HL-60/S4 (cell line): Measurements from ENCODE around the gene SPECC1L.

Experiments
- in situ Hi-C: fragments of 300-500 bp; cut with MboI; formaldehyde crosslinking; loops from 2 replicates; pipeline ENCODE4 v1.14.3; 2022; ENCODE audit warnings: low sequenced_read_pairs

SPECC1L gene

DNA sequence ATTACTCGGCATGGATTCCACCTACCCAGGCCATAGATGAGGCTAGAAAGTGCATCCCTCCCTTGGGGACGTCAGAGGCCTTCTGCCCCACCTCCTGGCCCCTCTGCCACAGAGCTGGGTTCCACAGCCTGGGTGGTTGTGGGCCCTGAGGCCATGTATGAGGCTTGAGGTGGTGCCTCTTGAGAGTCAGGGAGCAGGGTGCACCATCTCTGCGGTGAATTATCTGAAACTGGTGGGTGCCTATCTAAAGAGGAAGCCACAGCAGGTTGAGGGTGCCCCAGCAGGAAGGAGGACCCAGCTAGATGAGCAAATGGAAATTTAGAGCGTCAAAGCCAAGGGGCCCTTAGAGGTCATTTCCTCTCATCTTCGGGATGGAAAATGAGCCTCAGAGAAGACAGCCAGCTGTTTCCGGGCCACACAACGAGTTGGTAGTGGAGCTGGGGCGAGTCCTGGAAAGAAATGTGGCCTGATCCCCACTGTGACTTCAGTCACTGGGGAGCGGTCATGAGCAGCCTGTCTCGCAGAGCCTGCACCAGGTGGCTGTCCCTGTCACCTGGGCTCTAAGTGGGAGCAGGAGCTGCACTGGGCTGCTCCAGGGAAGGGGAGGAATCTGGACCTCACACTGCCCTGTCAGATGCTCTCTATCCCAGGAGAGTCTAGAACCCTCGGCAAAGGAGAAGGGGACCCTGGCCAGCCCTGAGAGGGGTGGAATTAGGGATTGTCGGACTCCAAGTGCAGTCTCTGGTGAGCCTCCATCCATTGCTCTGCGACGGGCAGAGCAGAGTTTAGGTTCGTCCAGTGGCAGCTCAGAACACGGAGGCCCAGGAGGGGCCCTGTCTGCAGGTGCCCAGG, 164.1 kb downstream of the SPECC1L start:
- in situ Hi-C loops = loop anchor here (10.0 kb wide), 1 partner anchor 70 kb away; no protein-coding TSS in a partner anchor

DNA sequence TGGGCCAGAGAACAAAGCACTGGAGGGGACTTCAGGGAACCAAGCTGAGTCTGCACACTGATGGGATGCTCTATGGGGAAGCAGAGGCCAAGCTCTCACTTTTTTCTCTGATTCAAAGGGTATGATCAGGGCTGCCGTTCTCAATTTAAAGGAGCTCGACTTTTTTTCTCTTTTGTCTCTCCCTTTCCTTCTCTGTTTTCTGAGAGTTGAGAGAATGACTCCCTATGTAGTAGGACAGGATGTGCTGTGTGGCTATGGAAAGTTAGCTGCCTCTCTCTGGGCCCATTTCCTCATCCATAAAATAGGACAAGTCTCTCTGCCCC, 164.7 kb downstream of the SPECC1L start:
- in situ Hi-C loops = loop anchor here (10.0 kb wide), 1 partner anchor 70 kb away; no protein-coding TSS in a partner anchor

DNA sequence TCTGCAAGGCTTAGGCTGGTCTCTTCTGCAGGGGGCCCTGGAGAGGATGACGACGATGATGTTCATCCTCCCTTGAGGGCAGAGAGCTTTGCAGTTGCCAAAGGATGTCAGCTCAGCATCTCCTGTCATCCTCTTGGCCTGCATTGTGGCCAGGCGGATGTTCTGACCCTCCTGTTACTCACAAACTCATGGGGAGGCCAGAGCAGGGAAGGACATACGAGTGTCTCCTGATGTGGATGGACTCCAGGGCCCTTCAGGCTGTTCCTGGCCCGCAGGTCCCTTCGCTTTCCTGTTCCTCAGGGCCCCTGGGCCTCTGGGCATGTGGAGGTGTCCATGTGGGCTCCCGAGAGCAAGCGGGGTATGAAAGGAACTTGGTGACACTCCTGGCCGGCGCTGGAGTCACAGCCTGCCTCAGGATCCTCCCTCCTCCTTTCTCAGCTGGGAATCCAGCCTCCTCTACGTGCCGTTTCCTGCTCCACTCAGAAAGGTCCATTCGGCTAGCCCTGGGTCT, 165.3 kb downstream of the SPECC1L start:
- in situ Hi-C loops = loop anchor here (10.0 kb wide), 1 partner anchor 69 kb away; no protein-coding TSS in a partner anchor

DNA sequence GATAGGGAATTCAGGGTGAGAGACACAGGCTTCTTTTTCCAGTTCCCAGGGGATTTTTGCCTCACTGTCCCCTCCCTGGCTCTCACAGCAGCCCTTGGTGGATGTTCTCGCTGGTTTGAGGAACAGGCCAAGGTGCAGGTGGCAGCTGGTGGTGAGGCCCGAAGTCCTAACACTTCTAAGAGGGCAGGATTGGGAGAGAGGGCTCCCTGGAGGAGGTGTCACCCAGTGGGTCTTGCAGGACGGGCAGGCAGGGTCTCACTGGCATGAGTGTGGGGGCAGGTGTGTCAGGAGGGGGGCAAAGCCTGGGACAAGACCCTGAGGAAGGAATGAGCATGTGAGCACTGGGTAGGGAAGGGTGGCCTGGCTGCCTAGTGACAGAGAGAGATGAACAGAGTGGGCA, 165.9 kb downstream of the SPECC1L start:
- in situ Hi-C loops = loop anchor here (10.0 kb wide), 1 partner anchor 68 kb away; no protein-coding TSS in a partner anchor

DNA sequence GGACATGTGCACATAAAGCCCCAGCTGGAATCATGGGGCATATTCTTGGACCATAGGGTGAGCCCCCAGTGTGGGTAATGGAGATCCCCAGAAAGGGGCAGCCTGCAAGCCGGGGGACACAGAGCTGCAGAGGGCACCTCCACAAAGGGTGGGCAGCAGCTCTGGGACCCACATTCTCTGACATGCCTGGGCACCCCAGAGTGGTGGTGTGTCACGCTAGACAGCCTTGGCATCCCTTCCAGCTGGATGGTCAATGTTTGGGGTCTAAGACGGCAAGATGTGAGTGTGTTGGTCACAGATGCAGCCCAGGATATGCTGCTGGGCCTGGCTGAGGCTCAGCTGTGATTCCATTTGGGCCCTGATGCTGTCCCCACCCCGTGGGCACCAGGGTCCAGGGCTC, 166.5 kb downstream of the SPECC1L start:
- in situ Hi-C loops = loop anchor here (10.0 kb wide), 1 partner anchor 68 kb away; no protein-coding TSS in a partner anchor

DNA sequence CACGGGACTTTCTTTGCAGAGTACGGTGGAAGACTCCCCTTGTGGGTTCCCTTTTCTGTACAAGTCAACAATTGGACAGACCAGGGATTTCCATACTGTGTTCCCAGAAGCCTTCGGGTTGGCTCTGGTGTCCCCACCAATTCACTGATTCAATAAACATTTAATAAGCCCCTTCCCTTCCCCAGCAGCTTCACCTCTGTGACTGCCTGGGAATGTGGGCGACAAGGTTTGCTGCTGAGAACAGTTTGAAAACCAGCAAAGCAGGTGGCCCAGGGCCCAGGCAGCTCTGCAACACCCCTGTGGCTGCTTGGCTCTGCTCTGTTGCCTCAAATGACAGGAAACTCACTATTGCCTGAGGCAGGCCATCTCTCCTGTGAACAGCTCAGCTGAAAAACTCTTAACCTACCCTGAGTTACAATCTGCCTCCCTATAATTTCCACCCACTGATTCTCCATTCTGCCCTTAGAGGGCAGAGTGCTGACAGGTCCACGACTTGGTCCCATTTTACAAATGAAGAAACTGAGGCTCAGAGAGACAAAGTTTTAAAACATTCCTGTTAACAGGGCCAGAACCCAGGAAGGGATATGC, 167.2 kb downstream of the SPECC1L start:
- in situ Hi-C loops = loop anchor here (10.0 kb wide), 1 partner anchor 67 kb away; no protein-coding TSS in a partner anchor

DNA sequence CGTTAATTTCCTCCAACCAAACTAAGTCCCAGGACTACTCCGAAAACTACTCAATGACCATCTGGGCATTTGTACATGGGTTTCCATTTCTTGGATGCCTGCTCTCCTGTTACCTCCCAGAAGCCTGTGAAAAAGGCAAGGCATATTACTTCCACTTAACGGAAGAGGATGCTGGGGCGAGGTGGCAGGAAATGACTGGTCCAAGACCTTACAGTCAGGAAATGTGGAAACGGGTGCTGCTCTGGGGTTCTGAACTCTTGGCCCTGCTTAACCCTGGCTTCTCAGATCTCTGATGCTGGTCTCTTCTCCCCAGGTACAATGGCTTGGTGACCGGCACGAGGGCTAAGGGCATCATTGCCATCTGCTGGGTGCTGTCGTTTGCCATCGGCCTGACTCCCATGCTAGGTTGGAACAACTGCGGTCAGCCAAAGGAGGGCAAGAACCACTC, 169.7 kb downstream of the SPECC1L start:
- in situ Hi-C loops = no loop called here

DNA sequence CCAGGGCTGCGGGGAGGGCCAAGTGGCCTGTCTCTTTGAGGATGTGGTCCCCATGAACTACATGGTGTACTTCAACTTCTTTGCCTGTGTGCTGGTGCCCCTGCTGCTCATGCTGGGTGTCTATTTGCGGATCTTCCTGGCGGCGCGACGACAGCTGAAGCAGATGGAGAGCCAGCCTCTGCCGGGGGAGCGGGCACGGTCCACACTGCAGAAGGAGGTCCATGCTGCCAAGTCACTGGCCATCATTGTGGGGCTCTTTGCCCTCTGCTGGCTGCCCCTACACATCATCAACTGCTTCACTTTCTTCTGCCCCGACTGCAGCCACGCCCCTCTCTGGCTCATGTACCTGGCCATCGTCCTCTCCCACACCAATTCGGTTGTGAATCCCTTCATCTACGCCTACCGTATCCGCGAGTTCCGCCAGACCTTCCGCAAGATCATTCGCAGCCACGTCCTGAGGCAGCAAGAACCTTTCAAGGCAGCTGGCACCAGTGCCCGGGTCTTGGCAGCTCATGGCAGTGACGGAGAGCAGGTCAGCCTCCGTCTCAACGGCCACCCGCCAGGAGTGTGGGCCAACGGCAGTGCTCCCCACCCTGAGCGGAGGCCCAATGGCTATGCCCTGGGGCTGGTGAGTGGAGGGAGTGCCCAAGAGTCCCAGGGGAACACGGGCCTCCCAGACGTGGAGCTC, 170.2 kb downstream of the SPECC1L start:
- in situ Hi-C loops = no loop called here

DNA sequence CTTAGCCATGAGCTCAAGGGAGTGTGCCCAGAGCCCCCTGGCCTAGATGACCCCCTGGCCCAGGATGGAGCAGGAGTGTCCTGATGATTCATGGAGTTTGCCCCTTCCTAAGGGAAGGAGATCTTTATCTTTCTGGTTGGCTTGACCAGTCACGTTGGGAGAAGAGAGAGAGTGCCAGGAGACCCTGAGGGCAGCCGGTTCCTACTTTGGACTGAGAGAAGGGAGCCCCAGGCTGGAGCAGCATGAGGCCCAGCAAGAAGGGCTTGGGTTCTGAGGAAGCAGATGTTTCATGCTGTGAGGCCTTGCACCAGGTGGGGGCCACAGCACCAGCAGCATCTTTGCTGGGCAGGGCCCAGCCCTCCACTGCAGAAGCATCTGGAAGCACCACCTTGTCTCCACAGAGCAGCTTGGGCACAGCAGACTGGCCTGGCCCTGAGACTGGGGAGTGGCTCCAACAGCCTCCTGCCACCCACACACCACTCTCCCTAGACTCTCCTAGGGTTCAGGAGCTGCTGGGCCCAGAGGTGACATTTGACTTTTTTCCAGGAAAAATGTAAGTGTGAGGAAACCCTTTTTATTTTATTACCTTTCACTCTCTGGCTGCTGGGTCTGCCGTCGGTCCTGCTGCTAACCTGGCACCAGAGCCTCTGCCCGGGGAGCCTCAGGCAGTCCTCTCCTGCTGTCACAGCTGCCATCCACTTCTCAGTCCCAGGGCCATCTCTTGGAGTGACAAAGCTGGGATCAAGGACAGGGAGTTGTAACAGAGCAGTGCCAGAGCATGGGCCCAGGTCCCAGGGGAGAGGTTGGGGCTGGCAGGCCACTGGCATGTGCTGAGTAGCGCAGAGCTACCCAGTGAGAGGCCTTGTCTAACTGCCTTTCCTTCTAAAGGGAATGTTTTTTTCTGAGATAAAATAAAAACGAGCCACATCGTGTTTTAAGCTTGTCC, 171.0 kb downstream of the SPECC1L start:
- in situ Hi-C loops = no loop called here

DNA sequence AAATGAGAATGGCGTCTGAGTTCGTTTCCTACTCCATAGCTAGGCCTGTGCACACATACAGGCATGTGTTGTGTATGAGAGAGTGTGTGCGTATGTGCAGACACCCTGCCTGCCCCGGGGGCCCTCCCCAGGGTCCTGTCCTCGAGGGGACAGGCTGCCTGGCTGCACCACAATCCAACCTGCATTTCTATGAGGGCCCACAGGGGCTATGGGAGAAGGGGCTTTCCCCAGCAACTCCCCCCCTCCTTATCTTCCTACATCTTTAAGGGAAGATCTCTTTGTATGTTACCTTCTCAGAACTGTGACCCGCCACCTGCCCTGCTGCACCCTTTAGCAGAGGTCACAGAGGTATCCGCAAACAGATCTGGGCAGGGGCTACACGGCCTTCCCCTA, 171.7 kb downstream of the SPECC1L start:
- in situ Hi-C loops = no loop called here

DNA sequence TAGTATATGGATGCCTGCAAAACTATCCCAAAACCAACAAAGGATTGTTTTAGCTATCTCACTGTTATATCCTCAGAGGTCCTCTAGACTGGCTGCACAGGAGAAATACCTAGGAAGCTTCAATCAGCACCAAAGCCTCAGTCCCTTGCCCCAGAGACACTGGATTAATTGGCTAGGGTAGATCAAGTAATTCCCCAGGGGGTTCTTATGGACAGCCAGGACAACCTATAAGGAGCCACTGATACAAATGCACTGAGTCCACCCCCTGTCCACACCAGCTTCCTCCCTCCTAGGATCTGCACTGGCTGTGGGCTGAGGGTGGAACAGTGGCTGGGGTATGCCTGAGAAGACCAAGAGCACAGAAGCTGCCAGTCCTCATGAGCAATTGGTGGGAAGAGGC, 173.0 kb downstream of the SPECC1L start:
- in situ Hi-C loops = no loop called here

DNA sequence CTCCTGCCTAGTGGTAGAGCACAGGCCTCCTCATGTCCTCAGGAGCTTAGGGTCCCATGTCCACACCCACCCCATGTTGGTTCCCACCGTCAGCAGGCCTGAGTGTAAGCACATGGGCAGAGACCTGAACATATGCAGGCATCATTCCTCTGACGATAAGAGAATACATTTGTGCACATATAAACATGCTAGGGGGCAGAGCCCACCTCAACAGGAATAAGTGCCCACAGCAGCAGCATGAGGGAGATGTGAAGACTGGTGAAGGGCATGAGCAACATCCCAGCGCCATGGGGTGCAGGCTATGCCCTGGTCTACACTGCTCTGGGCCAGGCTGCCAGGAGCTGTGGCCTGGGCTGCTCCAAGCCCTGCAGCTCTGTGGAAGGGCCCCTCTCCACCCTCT, 173.6 kb downstream of the SPECC1L start:
- in situ Hi-C loops = no loop called here

DNA sequence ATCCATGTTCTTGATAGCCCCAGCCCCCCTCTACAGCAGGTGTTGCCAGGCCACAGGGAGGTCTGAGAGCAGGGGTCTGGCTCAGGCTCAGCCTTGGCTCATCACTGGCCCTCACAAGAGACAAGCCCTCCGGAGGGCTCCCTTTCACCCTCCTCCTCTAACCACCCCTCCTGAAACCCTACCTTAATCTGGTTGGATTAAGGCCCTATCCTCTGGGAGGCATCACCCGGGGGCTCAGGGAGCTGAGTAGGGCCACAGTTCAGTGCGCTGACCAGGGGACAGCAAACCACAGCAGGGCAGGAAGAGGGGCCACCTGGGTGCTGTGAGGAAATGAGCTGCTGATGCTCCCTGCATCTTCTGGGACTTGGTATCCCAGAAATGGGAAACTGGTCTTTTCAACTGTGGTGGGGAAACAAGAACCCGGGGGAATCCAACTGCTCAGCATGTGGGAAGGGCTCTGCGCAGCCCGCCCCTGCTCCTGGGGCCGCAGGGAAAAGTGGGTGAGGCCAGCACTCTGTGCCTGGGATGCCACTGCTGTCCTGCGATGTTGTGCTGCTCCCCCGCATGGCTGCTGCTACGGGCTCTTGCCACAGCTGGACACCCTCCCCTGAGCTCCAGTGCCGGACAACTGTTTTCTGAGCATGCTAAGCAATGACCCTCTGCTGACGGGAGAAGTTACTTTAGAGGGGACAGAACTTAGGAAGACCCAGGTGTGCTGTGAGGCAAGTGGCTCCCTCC, 174.3 kb downstream of the SPECC1L start:
- in situ Hi-C loops = no loop called here

DNA sequence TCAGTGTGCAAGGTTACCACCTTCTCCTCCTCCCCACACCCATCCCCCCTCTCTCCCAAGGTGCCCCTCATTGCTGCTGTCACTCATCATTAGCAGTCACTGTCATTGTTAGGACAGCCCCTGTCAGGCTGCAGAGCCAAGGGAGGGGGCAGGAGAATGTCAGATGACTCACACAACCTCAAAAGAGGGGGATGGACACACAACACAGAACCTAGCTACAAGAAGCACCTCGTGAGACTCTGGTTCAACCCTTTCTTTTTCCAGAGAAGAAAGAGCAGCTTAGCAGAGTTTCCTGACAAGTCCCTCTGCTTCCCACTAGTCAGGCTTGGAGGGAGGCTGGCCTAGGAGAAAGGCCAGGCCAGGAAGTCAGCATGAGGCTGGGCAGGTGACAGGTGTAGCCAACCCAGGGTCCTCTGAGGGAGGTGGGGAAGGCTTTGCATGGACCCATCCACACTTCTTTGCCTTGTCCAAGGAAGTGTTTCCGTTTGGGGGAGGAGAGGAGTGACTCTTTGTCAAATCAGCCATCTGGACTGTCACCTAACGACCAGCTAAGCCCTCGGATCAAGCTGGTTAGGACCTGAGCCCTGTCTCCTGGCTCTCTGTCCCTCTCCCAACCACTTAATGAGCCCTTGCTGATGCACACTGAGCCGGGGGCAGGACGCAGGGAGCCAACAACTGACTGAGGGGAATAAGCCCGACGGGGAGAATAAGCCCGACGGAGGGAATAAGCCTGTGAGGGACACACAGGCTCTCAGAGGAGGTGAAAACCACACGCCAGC, 175.0 kb downstream of the SPECC1L start:
- in situ Hi-C loops = no loop called here

DNA sequence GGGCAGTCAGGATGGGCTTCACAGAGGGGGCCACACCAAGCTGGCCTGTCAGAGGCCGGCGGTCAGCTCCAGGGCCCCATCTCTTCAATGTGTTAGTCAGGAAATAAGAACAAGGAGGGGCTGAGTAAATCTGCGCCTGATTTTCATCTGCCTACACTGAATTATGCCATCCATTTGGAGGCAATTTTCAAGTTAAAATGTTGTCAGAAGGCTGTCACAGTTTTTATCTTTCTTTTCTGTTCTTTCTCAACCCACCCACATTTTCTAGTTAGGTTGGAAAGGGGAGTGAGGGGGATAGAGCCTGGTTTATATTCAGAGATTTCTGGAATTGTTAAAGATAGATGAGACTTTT, 175.6 kb downstream of the SPECC1L start:
- in situ Hi-C loops = no loop called here

DNA sequence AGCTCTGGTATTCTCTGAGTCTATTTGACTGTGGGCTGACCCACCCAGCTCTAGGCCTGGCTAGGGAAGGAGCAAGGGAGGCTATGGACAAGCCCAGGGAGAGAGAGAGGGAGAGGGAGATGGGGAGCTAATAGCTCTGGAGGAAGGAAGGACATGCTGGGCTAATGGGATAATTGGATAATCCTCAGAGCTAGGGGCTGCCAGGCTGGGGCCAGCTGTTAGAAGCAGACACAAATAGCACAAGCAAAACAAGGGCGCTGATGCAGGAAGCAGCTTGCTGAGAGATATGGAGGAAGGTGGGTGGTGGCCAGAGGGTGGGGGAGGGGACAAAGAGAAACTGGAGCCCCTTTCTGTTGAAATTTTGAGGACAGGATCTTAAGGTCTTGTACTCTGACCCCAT, 180.0 kb downstream of the SPECC1L start:
- in situ Hi-C loops = no loop called here

DNA sequence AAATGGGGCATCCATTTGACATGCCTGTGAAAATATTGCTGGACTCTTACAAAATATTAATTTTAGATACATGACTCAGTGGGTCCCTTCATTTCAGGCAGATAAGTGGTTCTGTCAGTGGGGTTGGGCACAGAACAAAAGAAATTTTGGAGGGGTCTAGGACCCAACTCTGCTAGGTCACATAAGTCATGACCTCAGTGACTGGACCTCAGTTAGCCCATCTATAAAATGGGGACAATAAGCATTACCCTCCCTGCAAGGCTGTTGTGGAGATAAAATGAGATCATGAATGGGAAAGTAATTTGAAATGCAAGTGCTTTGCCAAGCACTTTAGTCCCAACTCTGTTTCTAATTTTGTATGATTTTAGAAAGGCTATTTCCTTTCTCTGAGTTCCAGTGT, 180.5 kb downstream of the SPECC1L start:
- in situ Hi-C loops = no loop called here

DNA sequence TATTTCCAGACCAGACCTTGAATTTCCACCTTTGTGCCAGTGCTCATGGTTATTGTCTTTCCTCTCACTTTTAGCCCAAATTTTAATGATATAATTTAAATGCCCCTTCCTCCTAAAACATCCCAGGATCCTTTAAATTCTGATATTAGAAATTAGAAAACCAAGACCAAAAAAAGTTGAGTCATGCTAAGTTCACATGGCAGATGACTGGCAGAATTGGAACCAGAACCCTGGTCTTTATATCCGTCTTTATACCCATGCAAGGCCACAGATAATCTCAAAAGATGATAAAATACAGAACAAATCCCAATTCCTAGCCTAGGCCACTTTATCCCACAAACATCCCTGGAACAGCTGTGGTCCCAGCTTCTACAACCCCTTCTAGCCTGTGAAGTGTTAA, 183.2 kb downstream of the SPECC1L start:
- in situ Hi-C loops = no loop called here

DNA sequence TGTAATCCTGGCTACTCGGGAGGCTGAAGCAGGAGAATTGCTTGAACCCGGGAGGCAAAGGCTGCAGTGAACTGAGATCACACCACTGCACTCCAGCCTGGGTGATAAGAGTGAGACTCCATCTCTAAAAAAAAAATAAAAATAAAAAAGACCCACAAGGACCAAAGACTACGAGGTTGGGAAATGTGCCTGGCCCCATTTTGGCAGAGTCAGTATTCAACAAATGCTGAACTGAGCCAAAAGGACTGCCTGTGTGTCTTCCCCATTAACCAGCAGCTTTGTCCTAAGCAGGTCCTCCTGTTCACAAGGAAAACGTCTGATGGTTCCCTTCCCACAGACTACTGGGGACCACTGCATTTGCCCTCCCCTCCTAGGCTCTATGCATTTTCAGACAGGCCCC, 184.4 kb downstream of the SPECC1L start:
- in situ Hi-C loops = no loop called here
